NCI-H2196 treated with DMSO at 0.1 percent for 48 hours (cell line): Measurements from ENCODE around the gene C11orf42.
"Not testable (repeated sequence)": the region's sequence is repeated elsewhere in the genome, so short reads cannot be mapped to it uniquely, and the experiment has no call there.

Experiments
- DNase-seq: peaks from one replicate; lab custom pipeline; 2025; ENCODE audit not compliant: unreplicated experiment; lab: John Stamatoyannopoulos, UW

C11orf42 gene

GRCh38 chr11:6219359-6219758 lies 14.0 kb downstream of the C11orf42 start:
- no peak for DNase-seq

DNA sequence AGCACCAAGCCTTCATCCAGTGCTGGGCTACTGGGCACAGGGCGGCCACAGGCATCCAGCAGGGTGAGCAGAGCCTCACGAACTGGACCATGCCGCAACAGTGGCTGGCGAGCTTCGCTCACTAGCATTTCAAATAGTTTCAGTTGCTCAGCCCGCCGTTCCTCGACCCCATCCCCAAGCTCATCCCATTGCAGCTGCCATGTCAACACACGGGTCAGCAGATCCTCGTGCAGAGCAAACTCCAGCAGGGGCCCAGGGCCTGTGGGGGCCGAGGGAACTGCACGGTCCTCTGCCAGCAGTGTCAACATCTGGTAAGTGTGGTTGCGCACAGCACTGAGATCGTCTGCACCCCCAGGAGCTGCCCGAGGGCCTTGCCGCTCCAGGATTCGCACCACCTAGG lies 18.5 kb downstream of the C11orf42 start:
- DNase-seq: no peak

- DNase-seq: no peak
Observed at GRCh38 chr11:6224421-6224820, 19.1 kb downstream of the C11orf42 start.

- no peak for DNase-seq
Observed at GRCh38 chr11:6225024-6225423, 19.7 kb downstream of the C11orf42 start.

DNA sequence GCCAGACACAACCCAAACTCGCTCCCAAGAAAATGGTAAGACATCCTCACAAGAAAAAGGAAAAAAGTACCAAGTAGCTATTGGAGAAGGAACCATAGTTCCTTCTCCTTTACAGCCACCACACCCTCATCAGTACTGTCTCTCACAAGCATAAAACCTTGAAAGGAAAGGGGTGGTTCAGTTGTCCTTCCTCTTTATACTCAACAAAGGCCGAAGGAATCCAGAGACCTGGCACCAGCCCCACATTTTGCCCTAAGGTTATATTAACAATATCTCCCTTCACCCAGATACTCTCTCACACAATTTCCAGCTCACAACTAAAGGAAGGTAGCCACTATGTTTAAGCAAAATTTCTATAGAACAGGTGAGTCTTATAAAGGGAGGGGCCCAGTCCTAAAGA lies 20.5 kb downstream of the C11orf42 start:
- no peak for DNase-seq

GRCh38 chr11:6228520-6228919 lies 23.2 kb downstream of the C11orf42 start:
- DNase-seq: no peak

DNA sequence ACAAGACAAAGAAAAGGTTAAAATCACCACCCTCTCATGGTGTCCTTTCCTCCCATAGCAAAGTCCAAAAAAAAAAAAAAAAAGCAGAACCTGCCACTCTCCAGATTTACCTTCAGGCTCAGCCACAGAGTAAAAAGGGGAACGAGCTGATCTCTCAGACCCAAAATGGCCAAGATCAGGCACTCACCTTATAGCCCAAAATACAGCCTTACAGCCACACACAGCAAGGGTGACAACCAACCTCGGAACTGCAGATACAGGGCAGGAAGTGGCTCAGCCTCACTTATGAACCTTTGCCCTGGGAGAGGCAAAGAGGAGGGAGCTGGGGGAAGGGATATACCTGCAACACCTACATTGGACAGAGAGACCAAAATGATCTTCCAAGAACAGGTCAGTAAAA lies 24.6 kb downstream of the C11orf42 start:
- no peak for DNase-seq

DNA sequence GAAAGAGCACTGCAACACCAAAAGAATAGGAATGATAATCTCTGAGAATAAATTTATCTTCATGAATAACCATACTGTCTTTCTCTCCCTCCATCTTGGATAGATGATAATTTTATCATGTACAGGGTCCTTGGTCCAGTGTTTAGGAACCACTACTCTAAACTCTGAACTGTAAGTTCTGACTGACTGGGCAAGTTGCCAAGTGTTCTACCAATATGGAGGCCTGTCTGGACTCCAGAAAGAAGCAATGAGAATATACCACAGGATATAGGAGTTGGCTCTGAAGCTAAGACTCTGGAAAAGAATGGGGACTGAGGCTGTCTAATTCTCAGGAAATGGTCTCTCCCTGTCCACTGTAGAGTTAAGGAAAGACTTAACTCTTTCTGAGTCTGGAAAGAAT lies 27.5 kb downstream of the C11orf42 start:
- no peak for DNase-seq

GRCh38 chr11:6233984-6234386 lies 28.6 kb downstream of the C11orf42 start:
- no peak for DNase-seq

DNA sequence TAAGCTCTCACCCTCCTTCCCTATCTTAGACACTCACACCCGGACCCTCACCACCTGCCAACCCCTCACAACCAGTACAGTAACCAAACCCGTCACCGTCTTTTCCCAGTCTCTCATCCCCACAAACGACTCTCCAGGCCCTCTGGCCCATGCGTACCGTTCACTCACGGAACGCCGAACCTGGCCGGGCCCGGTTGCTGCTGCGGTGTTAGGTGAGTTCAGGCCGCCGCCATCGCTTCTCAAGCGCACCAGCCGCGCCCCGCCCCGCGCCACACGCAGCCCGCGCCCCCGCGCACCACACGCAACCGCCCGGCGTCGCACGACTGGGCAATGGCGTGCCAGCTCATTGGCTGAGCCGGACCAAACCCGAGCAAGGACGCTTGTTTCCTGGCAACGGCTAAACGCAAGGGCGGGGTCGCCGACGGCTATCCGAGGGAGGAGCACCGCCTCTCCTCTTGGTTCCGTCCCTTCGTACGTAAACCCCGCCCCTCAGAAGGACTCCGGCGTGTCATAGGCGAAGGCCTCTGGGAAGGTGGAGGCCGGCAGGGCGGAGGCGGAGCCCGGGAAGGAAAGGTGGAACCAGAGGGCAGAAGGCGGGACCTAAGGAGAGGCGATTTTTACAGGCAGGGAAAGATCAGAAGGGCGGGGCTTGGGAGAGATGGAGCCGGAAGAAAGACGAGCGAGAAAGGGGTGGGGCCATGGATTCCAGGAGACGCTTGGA lies 29.2 kb downstream of the C11orf42 start, which contains the start of gene FHIP1B:
FHIP1B (minus strand) TSS at position 250 of the 721 bp plus-strand sequence. CDS start 10,120 bp downstream, outside the sequence.
- peak; percentile 99 for DNase-seq

DNA sequence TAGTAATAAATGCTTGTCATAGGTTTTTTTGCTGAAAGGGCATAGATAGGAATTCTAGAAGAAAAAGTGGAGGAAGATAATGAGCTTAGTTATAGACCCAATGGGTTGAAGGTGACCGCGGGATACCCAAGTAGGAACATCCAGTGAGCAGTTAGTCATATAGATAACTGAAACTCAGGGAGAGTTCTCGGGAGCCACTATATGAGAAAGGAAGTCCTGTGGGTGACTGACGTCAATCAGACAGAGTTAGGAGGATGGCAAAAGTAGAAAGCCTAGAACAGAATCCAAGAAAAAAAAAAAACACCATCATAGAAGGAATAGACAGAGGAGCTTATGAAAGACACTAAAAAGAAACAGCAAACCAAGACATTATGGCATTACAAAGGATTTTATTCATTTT lies 31.9 kb downstream of the C11orf42 start:
- DNase-seq: no peak

DNA sequence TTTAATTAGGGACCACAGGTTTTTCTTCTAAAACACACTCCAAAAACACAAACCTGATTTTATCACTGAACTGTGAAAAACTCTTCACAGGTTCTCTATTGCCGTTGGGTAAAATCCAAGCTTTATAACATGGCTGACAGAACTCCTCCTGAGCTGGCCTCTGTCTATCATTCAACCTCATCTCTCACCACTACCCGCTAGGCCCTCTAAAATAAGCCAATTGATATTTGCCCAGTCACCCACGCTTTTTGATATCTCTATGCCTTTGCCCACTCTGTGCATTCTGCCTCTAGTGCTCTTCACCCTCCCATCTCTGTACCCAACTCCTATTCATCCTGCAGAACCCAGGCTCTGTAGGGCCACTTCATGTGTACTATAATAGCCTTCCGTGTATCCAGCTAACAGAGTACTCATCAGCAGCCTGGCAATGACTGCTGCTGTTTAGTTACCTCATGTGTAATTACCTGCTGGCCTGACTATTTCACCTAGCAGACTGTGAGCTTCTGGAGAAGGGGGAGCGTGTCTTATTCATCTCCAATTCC lies 32.5 kb downstream of the C11orf42 start:
- no peak for DNase-seq

DNA sequence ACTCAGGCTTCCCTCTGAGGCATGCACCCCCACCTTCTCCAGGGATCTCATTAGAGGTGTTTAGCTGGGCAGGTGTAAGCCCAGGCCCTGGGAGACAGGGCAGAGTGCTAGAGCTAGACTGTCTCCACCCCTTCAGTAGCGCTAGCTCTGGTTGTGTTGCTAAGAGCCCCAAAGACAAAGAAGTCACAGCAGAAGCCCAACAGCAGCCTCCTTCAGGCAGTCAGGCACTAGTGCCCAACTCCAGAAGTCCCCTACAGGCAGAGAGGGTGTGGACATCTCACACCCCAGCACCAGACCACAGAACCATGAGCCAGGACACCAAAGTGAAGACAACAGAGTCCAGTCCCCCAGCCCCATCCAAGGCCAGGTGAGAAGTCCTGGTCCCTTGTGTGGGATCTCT lies 33.5 kb downstream of the C11orf42 start, which contains the start of gene CNGA4:
CNGA4 (plus strand) TSS at position 188 of the 400 bp plus-strand sequence; CDS start at position 306, 118 bp downstream.
- peak; percentile 67 for DNase-seq

GRCh38 chr11:6240139-6240538 lies 34.8 kb downstream of the C11orf42 start:
- no peak for DNase-seq

GRCh38 chr11:6240781-6241180 lies 35.4 kb downstream of the C11orf42 start:
- no peak for DNase-seq

GRCh38 chr11:6241316-6241715 lies 36.0 kb downstream of the C11orf42 start:
- DNase-seq: no peak

DNA sequence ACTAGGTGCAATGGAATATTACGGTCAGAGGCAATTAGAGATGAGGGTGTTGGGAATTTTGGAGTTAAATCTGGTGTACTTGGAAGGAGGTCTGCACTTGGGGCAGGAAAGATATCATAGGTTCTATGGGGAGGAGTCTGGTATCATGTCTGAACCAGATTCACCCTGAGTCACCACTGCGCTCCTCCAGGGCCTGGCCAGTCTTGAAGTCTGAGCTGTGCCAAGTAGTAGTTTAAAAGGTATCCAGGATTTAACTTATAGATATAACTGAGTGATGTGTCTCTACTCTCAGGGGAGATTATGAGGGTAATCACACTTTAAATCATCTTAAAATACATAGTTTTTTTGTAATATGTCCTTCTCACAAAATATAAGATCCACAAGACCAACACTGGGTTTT lies 40.2 kb downstream of the C11orf42 start:
- DNase-seq: no peak

DNA sequence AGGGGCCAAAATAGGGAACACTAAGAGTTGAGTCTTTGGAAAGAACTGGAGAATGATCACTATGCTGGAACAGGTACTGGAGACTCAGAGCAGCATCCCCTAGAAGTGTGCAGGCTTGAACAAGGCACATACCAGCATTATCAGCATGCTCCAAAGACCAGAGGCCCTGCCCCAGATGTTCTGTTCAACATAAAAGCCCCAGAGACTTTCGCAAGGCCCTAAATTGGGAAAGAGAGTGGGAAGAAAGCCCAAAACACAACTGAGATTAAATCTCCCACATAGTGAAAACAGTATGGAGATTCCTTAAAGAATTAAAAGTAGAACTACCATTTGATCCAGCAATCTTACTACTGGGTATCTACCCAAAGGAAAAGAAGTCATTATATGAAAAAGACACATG lies 42.9 kb downstream of the C11orf42 start:
- DNase-seq: no peak

DNA sequence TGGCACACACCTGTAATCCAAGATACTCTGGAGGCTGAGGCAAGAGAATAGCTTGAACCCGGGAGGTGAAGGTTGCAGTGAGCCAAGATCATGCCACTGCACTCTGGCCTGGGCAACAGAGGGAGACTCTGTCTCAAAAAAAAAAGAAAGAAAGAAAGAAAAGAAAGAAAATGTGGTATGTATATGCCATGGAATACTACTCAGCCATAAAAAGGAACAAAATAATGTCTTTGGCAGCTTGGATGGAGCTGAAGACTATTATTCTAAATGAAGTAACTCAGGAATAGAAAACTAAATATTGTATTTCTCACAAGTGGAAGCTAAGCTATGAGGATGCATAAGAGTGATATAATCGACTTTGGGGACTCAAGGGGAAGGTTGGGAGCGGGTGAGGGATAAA lies 43.5 kb downstream of the C11orf42 start:
- DNase-seq: not testable (repeated sequence)

DNA sequence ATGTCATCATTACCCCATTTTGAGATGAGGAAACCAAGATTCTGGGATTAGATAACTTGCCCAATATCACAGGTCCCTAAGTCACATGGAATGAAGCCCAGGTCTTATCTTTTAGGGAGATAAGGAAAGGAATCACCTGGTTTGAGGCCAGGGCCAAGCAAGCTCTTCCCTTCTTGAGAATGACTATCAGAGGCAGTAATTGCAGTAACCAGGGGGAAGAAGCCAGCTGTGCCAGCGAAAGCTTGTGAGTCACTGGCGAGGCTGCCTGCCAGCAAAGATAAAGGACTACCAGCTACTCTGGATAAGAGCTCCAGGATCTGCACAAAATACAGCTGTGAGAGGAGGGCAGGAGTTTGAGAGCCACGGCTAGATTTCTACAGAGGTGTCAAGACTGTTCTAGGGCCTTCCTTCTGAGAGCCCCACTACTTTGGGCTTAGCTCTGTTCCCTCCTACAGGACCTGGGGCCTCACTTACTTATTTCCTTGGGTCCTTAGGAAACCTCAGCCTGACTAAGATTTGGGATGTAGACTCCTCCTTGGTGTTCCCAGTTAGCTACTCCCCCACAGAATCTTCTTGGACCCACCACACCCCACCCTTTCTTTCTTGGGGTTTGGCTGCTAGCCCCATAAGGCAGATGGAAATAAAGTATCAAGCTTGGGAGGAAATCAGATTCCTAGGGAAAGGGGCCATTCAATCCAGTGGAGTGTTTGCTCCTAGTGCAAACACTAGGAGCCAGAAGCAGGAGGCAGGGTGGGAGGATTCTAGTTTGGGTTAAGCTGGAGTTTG lies 44.6 kb downstream of the C11orf42 start:
- peak; percentile 43 for DNase-seq

- no peak for DNase-seq
Observed at GRCh38 chr11:6251120-6251733, 45.9 kb downstream of the C11orf42 start.
